CD4-positive, alpha-beta T cell (primary cell): ENCODE data around the gene ACOT12. TPM values are rescaled to one million over a fixed set of nuclear protein-coding genes. Genes with fewer than 3 reads are reported as not detected.

ENCODE experiments used
- ATAC-seq: fragments of 200-7000 bp; cut with Tn5 transposase; one replicate; pipeline ENCODE4 v1.10.0; 2022; ENCODE audit warnings: mild to moderate bottlenecking; ENCODE audit not compliant: poor library complexity
- CTCF ChIA-PET: fragments of 350-600 bp; sonication (Branson Sonifier 250); formaldehyde crosslinking; loops from one replicate; lab custom pipeline; 2021; ENCODE audit warnings: antibody characterized with exemption, inconsistent platforms; lab: Charles Lee
- POLR2A ChIA-PET: fragments of 350-600 bp; sonication (Branson Sonifier 250); formaldehyde crosslinking; loops from one replicate; lab custom pipeline; 2021; ENCODE audit warnings: antibody characterized with exemption, inconsistent platforms; lab: Charles Lee
- DNase-seq, 14 experiments: peaks; one replicate each; pipeline ENCODE4 v3.0.0-alpha.2; 2013 to 2020; ENCODE audit warnings: mixed read lengths in 2 of 14
- H3K27ac ChIP-seq, 2 donors: one replicate each; pipeline versions ENCODE4 v1.5.1 to v1.7.0; 2013; ENCODE audit warnings: low read length in 2 of 2, low read depth in 1 of 2, mild to moderate bottlenecking in 1 of 2
- H3K27me3 ChIP-seq, 2 experiments: 1 replicate in 1 of 2; 2 replicates in 1 of 2; pipeline versions ENCODE4 v1.6.1 to v1.7.0; 2013; ENCODE audit warnings: low read length in 2 of 2, control low read depth in 1 of 2, mild to moderate bottlenecking in 1 of 2, moderate library complexity in 1 of 2; ENCODE audit not compliant: insufficient read depth in 2 of 2, control insufficient read depth in 1 of 2
- H3K36me3 ChIP-seq: one replicate; pipeline ENCODE4 v1.6.1; 2013; ENCODE audit warnings: low read length, control low read depth; ENCODE audit not compliant: insufficient read depth
- H3K4me1 ChIP-seq: one replicate; pipeline ENCODE4 v1.6.1; 2013; ENCODE audit warnings: low read length, control low read depth; ENCODE audit not compliant: insufficient read depth
- H3K4me3 ChIP-seq: one replicate; pipeline ENCODE4 v1.5.1; 2013; ENCODE audit warnings: mild to moderate bottlenecking, low read length, moderate library complexity
- H3K9me3 ChIP-seq, 2 experiments: 1 replicate in 1 of 2; 2 replicates in 1 of 2; pipeline versions ENCODE4 v1.6.1 to v1.7.0; 2013; ENCODE audit warnings: low read length in 2 of 2, mild to moderate bottlenecking in 2 of 2, control low read depth in 1 of 2, moderate library complexity in 1 of 2; ENCODE audit not compliant: control insufficient read depth in 1 of 2, insufficient read depth in 1 of 2
- H3K27ac Mint-ChIP-seq: one replicate; pipeline ENCODE4 v1.8.0; 2020; ENCODE audit warnings: mixed read lengths
- H3K27me3 Mint-ChIP-seq: one replicate; pipeline ENCODE4 v1.8.0; 2021; ENCODE audit warnings: mixed read lengths
- H3K36me3 Mint-ChIP-seq: one replicate; pipeline ENCODE4 v1.8.0; 2021; ENCODE audit warnings: low read depth, mixed read lengths
- H3K4me1 Mint-ChIP-seq: one replicate; pipeline ENCODE4 v1.8.0; 2021; ENCODE audit warnings: low read depth, mixed read lengths
- H3K4me3 Mint-ChIP-seq: one replicate; pipeline ENCODE4 v1.8.0; 2020; ENCODE audit warnings: mild to moderate bottlenecking, mixed read lengths
- H3K9me3 Mint-ChIP-seq: one replicate; pipeline ENCODE4 v1.8.0; 2020; ENCODE audit warnings: mixed read lengths
- CTCF ChIP-seq: fragments of 200-600 bp; IDR thresholded peaks from one replicate; pipeline ENCODE4 v1.8.0; 2022; ENCODE audit warnings: antibody characterized with exemption, mild to moderate bottlenecking
- intact Hi-C, 2 experiments: fragments of 100-400 bp; cut with DNase I in 1 of 2; cut with micrococcal nuclease in 1 of 2; formaldehyde crosslinking; loops; one replicate each; pipeline versions ENCODE4 v1.15.1 to v1.9.0; 2023 to 2025; cut with DNase I, micrococcal nuclease
- total RNA-seq, 174 experiments: library from RNA in 2 of 174; stranded (reverse) in 2 of 174; gene quantifications; one replicate each; pipeline ENCODE4 v1.2.3 and lab custom pipeline; 2021 to 2026

ACOT12 gene
- total RNA-seq, 2 experiments from 2014 or later = 0.39 to 0.44 TPM

- no peak overlapping the region for H3K27ac ChIP-seq
- Mint-ChIP-seq H3K27me3 (no peaks in the 10 kb centered on the region), H3K36me3 (peaks cover 77% of the 10 kb centered on the region), H3K9me3 (no peaks in the 10 kb centered on the region), H3K4me3 (no peak overlapping the region), H3K4me1 (no peaks in the 10 kb centered on the region), H3K27ac (no peak overlapping the region)
- no peaks in the 10 kb centered on the region for H3K9me3 ChIP-seq
- no peaks in the 10 kb centered on the region for H3K4me1 ChIP-seq
- H3K4me3 ChIP-seq = no peak overlapping the region
- H3K36me3 ChIP-seq = peaks cover 11% of the 10 kb centered on the region
- DNase-seq (no peak), ATAC-seq (no peak)
- ChIA-PET POLR2A (no interaction called here), CTCF (no interaction called here)
- no peak for TF ChIP-seq CTCF
- intact Hi-C loops = no loop called here
- H3K27me3 ChIP-seq = no peaks in the 10 kb centered on the region
Observed at GRCh38 chr5:81418606-81419005, 24.7 kb upstream of the ACOT12 start.

- H3K4me3 Mint-ChIP-seq = no peak overlapping the region
- H3K27me3 ChIP-seq = no peaks in the 10 kb centered on the region
- POLR2A ChIA-PET = no interaction called here
- H3K4me1 Mint-ChIP-seq = no peaks in the 10 kb centered on the region
- intact Hi-C loops = no loop called here
- no peaks in the 10 kb centered on the region for H3K9me3 ChIP-seq
- H3K4me1 ChIP-seq = no peaks in the 10 kb centered on the region
- peaks cover 64% of the 10 kb centered on the region for H3K36me3 Mint-ChIP-seq
- no peak overlapping the region for H3K4me3 ChIP-seq
- no peaks in the 10 kb centered on the region for H3K9me3 Mint-ChIP-seq
- CTCF ChIA-PET = no interaction called here
- DNase-seq (no peak), ATAC-seq (no peak)
- H3K27me3 Mint-ChIP-seq = no peaks in the 10 kb centered on the region
- H3K27ac Mint-ChIP-seq = no peak overlapping the region
- H3K36me3 ChIP-seq = peaks cover 11% of the 10 kb centered on the region
- no peak for TF ChIP-seq CTCF
- no peak overlapping the region for H3K27ac ChIP-seq
Observed at GRCh38 chr5:81417052-81417451, 23.1 kb upstream of the ACOT12 start.

- no peaks in the 10 kb centered on the region for H3K4me1 ChIP-seq
- H3K36me3 ChIP-seq = no peaks in the 10 kb centered on the region
- ChIA-PET CTCF (no interaction called here), POLR2A (no interaction called here)
- Mint-ChIP-seq H3K4me3 (no peak overlapping the region), H3K36me3 (peaks cover 20% of the 10 kb centered on the region), H3K4me1 (no peaks in the 10 kb centered on the region), H3K9me3 (no peaks in the 10 kb centered on the region), H3K27ac (no peak overlapping the region), H3K27me3 (no peaks in the 10 kb centered on the region)
- no peaks in the 10 kb centered on the region for H3K27me3 ChIP-seq
- H3K27ac ChIP-seq = no peak overlapping the region
- ATAC-seq (no peak), DNase-seq (no peak)
- no peaks in the 10 kb centered on the region for H3K9me3 ChIP-seq
- H3K4me3 ChIP-seq = no peak overlapping the region
- intact Hi-C loops = no loop called here
- TF ChIP-seq CTCF = no peak
Observed at GRCh38 chr5:81409896-81410295, 16.0 kb upstream of the ACOT12 start.
